GM18499 (cell line): ENCODE data around the gene GLT8D1.

Source experiments
- ATAC-seq: cut with Tn5 transposase; IDR thresholded peaks from one replicate; pipeline ENCODE4 v1.9.1; 2021; ENCODE audit warnings: moderate number of reproducible peaks; ENCODE audit not compliant: insufficient read depth, unreplicated experiment

The GLT8D1 gene

GRCh38 chr3:52714335-52715302 lies 9.0 kb upstream of the GLT8D1 start:
- no peak for ATAC-seq

GRCh38 chr3:52712291-52713212 lies 7.0 kb upstream of the GLT8D1 start:
- no peak for ATAC-seq

- ATAC-seq, result no peak
Observed at GRCh38 chr3:52710512-52710911, 4.9 kb upstream of the GLT8D1 start.

- ATAC-seq, result no peak
Observed at GRCh38 chr3:52707585-52707984, 2.0 kb upstream of the GLT8D1 start.

GRCh38 chr3:52705438-52705687 lies 228 bp downstream of the GLT8D1 start:
- no peak for ATAC-seq

- ATAC-seq, result no peak
Observed at GRCh38 chr3:52704611-52705437, 767 bp downstream of the GLT8D1 start.

GRCh38 chr3:52703341-52703740 lies 2.2 kb downstream of the GLT8D1 start:
- no peak for ATAC-seq

- ATAC-seq, result no peak
Observed at GRCh38 chr3:52697632-52697965, 8.0 kb downstream of the GLT8D1 start.

GRCh38 chr3:52696830-52697631 lies 8.6 kb downstream of the GLT8D1 start:
- ATAC-seq, result no peak

GRCh38 chr3:52695798-52696671 lies 9.6 kb downstream of the GLT8D1 start:
- no peak for ATAC-seq

GRCh38 chr3:52694528-52695189 lies 10.9 kb downstream of the GLT8D1 start:
- no peak for ATAC-seq

- ATAC-seq, result no peak
Observed at GRCh38 chr3:52693071-52693470, 12.5 kb downstream of the GLT8D1 start.

- ATAC-seq, result no peak
Observed at GRCh38 chr3:52690560-52690959, 15.0 kb downstream of the GLT8D1 start.

GRCh38 chr3:52689151-52689550 lies 16.4 kb downstream of the GLT8D1 start:
- no peak for ATAC-seq

GRCh38 chr3:52688266-52688665 lies 17.3 kb downstream of the GLT8D1 start:
- no peak for ATAC-seq

- peak; percentile 47 for ATAC-seq
Observed at GRCh38 chr3:52685709-52686691, 19.6 kb downstream of the GLT8D1 start, which contains the start of the genes GNL3 and PBRM1. TSS of gene GNL3 (plus strand) at chr3:52686032. CDS start at chr3:52686093, 61 bp downstream. TSS of gene PBRM1 (minus strand) at chr3:52685913.

GRCh38 chr3:52685285-52685708 lies 20.3 kb downstream of the GLT8D1 start:
- peak; percentile 48 for ATAC-seq
